ENCODE data around the gene RNF217.

GRCh38 chr6:124968401-124968800 is 6.2 kb downstream of the RNF217 start:
- TF ChIP-seq CTCF (IDR thresholded peaks at IDR 0.05), result no peak
- no peak for TF ChIP-seq MXD4 (CRISPR knock-in tag; IDR thresholded peaks at IDR 0.05; ENCODE audit: borderline replicate concordance)
- TF ChIP-seq MLX (CRISPR knock-in tag; IDR thresholded peaks at IDR 0.05), result no peak
- TF ChIP-seq NR1H2 (CRISPR knock-in tag; IDR thresholded peaks at IDR 0.05), result no peak
- TF ChIP-seq ZNF512 (CRISPR knock-in tag; IDR thresholded peaks at IDR 0.05; ENCODE audit: borderline replicate concordance), result no peak

Measured in WTC11 (cell line).